ENCODE measurements around the gene NUBP2.

The NUBP2 gene

GRCh38 chr16:1782408-1783264 lies at the start of gene NUBP2, which contains the start of gene SPSB3:
NUBP2 (plus strand) TSS chr16:1782960; CDS start chr16:1783021, 61 bp downstream.
SPSB3 (minus strand) TSS chr16:1782571; CDS start chr16:1781483, 1,088 bp downstream.
- DNase-seq = peak; percentile 100

DNA sequence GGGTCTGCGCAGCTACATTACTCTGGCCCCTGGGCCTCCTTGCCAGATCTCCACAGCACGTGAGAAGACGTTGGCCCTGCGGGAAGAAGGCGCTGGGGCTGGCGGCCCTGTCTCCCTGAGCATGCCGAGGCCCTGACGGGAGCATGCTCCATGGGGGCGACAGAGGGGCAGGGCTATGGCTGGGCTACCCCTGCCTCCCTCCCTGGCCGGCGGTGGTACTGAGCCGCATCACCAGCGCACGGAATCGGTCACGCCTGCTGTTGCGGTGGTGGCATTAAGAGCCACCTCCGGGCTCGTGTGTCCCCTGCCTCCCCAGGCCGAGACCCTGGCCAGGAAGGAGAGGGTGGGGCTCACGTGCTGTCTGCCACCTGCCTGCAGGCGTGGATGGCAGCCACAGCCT lies 48.6 kb upstream of the NUBP2 start:
- DNase-seq = no peak

DNA sequence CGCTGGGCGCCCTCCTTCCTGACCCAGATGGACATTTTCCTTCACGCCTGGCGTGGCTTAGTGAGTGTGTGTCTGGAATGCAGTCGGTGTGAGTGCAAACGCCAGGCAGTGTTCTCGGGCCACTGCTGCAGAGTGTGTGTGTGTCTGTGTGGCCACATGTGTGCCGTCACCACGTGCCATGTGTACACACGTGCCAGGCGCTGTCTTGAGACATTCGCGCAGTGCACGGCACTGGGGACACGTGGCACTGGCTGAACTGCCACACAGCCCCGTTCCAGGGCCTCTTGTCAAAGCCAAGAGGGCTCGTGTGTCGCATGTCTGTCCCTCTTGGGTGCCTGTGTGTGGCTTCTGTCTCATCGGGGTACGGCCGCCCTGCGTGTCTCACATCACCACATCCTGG lies 47.9 kb upstream of the NUBP2 start:
- no peak for DNase-seq

- DNase-seq = no peak
Measured at GRCh38 chr16:1740234-1740633, 42.5 kb upstream of the NUBP2 start.

GRCh38 chr16:1740781-1741490 lies 41.8 kb upstream of the NUBP2 start:
- no peak for DNase-seq

GRCh38 chr16:1741553-1742165 lies 41.1 kb upstream of the NUBP2 start:
- no peak for DNase-seq

DNA sequence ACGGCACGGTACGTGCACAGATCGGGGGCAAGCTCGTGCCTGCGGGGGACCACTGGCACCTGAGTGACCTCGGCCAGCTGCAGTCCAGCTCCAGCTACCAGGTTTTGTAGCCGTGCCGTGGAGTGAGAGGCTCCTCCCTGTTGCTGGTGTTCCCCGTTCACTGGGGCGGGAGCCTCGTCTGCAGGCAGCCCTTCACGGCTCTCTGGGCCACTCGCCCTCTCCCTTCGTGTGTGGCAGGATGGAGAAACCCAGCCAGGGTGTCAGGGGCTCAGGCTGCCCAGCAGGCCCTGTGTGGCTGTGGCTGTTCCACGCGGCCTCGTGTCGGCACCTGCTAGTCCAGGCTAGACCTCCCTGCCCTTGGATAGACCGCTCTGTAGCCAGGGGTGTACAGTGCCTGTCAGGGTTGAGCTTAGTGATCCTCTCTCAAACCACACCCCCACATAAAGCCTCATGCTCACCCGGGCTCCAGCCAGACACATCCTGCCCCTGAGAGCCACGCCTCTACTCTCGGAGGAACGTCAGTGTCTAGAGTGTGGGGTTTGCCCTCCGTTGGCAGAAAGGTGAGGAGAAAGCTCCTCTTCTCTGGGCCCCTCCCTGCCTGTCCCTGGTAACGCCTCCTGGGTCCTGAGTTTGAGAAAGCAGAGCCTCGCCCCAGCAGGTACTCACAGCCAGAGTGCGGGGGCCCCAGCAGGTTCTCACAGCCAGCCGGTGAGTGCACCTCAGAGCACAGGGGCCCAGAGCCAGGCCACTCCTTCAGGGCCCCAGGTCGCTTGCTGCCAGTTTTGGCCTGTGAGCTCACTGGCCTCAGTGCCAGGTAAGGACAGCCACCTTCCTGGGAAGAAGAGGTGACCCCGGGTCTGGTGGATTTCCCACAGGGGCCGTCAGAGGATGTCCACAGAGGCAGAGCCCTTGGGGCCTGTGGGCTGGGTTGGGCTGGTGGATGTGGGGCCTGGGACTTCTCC lies 39.1 kb upstream of the NUBP2 start:
- no peak for DNase-seq

- no peak for DNase-seq
Measured at GRCh38 chr16:1744338-1744840, 38.4 kb upstream of the NUBP2 start.

- no peak for DNase-seq
Measured at GRCh38 chr16:1745181-1745899, 37.4 kb upstream of the NUBP2 start.

- no peak for DNase-seq
Measured at GRCh38 chr16:1745900-1746692, 36.7 kb upstream of the NUBP2 start.

GRCh38 chr16:1746693-1747195 lies 36.0 kb upstream of the NUBP2 start:
- DNase-seq = no peak

- DNase-seq = no peak
Measured at GRCh38 chr16:1747934-1748333, 34.8 kb upstream of the NUBP2 start.

GRCh38 chr16:1749152-1750117 lies 33.3 kb upstream of the NUBP2 start:
- DNase-seq = no peak

DNA sequence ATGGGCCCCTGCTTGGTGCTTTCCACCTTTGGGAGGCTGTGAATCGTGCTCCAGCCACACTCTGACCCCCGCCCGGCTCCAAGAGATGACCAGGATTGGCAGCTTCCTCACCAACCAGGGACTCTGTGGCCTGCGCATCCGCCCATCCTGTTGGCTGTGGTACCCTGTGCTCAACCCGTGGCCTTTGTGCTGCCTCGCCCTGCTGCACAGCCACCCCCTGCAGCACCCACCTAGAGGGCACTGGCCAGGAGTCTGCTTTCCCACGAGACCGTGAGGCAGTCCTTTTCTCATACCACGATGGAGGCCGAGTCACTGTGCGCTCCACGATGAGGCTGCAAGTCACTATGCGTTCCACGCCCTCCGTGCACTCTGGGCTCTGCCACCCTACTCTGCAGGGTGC lies 30.8 kb upstream of the NUBP2 start:
- DNase-seq = no peak

GRCh38 chr16:1752853-1753252 lies 29.9 kb upstream of the NUBP2 start:
- DNase-seq = no peak

DNA sequence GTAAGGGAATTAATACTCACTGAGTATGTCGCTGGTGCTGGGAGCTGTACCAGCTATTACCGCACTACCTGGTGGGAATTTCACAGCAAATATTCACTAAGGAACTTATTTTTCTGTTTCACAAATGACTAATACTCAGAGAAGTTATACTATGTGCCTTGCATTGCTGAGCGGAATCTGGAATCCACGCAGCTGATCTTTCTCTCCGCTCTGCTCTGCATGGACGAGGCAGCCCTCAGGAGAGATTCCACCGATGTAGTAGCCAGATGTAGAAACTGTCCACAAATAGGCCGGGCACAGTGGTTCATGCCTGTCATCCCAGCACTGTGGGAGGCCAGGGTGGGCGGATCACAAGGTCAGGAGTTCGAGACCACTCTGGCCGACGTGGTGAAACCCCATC lies 28.6 kb upstream of the NUBP2 start:
- DNase-seq = no peak

- no peak for DNase-seq
Measured at GRCh38 chr16:1757714-1758461, 24.9 kb upstream of the NUBP2 start.

- DNase-seq = no peak
Measured at GRCh38 chr16:1758923-1759322, 23.8 kb upstream of the NUBP2 start.

GRCh38 chr16:1759511-1759910 lies 23.2 kb upstream of the NUBP2 start:
- no peak for DNase-seq
